NCI-H2029 treated with DMSO at 0.1 percent for 48 hours (cell line): Measurements from ENCODE around the gene ABCC4.
"Not testable (repeated sequence)": the region's sequence is repeated elsewhere in the genome, so short reads cannot be mapped to it uniquely, and the experiment has no call there.

ENCODE experiments used
- DNase-seq: peaks from one replicate; lab custom pipeline; 2025; lab: John Stamatoyannopoulos, UW

Gene ABCC4

DNA sequence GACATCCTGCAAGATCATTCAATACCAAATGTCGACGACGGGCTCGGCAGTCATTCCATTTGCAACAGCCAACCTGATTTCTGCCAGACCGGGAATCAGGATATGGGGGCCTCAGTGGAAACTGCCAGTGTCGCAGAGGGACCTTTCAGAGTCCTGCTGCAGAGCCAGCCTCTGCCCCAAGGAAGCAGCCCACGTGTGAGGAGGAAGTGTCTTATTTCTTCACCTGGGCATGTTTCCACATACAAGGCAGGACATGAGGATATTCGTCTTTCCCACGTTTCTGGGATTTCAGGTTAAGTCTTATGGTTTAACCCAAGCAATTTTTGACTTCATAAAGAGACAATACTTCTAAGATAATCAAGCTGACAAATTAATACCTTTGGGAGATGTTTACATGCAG, 69.9 kb downstream of the ABCC4 start:
- DNase-seq: no peak

DNA sequence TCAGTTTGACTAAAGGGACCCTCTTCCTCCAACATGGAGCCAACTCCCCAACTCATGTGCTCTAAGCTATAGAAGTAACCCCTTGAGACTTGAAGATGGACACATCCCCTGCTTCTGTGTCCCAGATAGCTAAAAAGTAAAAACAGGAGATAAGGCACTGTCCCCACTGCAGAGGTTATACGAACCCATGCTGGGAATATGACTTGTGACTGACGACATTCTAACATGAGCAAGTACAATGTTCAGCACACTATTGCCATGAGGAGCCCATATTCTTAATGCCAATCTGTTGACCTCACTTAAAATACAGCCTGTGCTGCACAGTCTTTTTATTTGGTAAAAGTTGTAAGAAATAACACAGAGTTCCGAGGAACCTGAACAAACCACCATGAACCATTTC, 71.4 kb downstream of the ABCC4 start:
- DNase-seq: no peak

- DNase-seq: no peak
Measured at GRCh38 chr13:95228130-95228529, 73.1 kb downstream of the ABCC4 start.

DNA sequence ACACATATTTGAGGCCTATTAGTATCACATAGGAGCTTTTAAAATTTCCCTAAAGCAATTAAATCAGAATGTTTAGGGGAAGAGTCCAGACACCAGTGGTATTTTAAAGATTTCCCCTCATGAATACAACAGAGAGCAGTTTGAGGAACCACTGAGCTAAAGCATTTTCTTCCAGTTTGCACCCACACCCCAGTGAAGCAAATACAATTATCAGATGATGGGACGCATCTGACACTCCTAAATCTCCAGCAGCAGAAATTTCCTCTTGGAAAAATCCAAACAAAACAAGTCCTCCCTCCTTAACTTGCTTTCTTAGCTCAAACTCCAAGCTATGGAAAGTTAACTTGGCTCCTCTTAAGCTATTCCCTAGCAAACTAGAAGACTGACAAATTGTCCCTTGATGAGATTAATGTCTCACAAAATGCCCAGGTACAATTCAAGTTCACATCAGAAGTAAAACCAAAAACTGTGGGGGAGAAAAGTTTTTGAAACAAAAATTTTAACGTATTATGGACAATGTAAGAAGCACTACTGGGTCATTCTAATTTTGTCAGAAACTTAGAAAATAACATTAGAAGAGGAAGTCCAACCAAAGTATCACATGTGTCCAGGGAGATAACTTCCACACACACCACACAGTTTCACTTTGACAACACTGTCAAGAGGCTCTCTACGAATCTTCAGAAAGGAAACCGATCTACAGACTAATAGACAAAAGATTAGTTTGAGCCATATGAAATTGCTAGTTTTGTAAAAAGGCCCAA, 74.1 kb downstream of the ABCC4 start:
- DNase-seq: no peak

- DNase-seq: no peak
Measured at GRCh38 chr13:95226476-95226875, 74.8 kb downstream of the ABCC4 start.

DNA sequence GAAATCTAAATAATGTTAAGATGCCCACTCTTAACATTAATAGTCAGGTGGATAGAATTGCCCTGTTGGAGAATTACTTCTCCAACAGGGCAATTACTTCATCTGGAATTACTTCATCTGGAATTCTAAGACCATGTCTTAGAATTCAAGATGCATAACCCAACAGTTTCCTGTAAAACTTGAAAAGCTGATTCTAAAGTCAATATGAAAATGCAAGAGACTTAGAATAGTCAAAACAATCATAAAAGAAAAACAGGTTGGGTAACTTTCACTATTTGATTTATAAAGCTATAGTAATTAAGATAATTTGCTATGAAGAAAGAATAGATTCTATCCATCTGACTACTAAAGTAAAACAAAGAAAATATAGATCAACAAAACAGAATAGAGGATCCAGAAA, 75.2 kb downstream of the ABCC4 start:
- no peak for DNase-seq

- no peak for DNase-seq
Measured at GRCh38 chr13:95224064-95224463, 77.2 kb downstream of the ABCC4 start.

DNA sequence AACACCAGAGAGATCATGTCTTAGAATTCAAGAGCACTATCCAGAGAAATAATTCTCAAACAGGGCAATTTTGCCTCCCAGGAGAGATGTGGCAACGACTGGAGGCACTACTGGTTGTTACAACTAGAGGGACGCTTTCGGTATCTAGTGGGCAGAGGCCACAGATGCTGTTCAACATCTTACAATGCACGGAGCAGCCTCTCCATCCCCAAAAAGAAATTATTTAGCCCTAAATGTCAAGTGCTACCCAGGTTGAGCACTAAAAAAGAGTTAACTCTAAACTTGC, 78.6 kb downstream of the ABCC4 start:
- no peak for DNase-seq

DNA sequence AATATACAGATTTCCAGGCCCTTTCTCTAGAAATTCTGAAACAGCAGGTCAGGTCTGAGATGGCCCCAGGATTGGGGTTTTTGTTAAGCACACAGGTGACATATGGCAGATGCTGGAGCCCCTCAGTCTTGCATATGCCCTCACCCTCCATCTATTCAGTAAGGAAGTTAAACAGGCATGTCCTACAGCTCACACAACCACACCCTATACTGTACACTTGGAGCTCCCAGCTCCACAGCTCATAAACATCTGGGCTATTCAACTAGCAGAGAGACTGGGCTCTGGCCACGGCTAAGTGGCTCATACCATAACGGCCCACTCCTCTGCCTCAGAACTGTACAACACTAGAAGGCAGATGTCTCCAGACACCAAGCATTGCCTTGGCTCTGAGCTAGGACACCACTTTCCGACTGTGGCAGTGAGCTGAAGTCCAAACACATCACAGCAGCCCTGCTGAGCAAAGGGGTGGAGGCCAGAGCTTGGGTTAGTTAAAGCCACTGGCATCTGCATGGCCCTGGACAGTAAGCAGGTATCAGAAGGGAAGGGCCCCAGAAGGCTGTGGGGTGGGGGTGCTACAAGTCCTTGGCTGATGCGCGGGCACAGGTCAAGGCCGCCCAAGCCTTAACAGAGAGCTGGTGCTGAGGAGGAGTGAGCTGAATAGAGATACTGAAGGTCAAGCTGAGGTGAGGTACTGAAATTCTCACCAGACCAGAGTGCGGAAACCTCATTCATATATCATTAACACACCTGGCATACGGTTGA, 79.1 kb downstream of the ABCC4 start:
- DNase-seq: no peak

DNA sequence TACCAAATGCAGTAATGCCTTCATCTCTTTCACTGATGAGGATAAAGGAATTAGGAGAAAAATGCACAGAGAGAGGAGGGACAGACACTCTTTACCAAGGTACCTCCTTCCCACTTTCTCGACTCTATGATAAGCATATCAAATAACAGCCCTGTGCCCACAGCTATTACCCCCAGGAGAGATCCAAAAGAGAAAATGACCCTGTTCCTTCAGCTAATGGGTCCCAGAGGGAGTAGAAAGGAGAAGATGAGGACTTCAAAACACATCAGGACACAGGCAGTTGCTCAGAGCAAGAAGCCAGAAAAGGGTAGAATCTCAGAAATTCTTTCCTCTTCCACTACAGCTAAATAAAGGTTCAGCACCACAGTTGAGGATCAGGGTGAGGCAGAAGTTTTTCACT, 80.6 kb downstream of the ABCC4 start:
- DNase-seq: no peak

DNA sequence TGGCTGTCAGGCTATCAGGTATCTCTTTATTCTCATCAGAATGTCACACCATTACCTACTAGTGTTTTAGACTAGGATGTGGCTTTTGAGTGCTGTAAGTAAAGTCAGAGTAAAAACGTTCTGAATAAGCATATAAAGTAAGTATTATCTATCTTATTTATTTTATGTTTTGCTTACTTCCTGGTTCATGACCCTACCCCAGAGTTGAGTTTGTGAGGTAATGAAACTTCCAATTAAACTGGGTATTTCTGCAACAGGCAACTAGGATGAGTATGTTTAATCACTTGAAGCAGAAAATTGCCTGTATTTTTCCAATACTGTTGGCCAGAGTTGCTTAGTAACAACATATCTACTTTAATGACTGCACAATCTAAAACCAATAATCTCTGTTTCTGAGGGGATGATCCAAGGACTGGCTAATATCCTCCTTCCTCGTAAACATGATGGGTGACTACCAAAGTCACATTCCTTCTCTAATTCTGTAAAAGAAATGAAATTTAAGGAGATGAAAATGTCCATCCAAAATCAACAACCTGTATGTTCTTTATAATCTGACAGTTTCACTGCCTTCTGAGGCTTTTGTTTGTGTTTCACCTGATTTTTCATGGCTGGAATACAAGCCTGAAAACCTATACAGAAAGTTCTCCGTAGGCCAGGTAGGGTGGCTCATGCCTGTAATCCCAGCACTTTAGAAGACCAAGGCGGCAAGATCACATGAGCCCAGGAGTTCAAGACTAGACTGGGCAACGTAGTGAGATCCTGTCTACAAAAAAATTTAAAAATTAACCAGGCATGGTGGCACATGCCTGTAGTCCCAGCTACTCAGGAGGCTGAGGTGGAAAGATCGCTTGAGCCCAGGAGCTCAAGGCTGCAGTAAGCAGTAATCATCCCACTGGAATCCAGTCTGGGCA, 83.1 kb downstream of the ABCC4 start:
- no peak for DNase-seq

DNA sequence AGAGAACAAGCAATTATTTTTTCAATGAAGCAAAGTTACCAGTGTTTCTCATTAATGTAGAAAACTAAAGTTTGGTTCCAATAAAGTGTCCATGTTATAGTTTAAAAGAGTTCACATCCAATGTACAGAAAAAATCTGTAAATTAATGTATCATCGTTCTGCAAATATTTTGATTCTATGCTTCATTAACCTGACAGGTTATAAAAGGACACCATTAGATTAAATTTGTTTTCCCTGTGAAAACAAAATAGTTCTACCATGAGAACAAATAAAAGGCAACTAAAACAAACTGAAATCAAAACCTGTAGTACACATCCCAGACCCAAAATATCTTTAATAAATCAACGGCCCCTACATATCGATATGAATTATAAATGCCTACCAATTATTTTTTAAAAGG, 85.1 kb downstream of the ABCC4 start:
- no peak for DNase-seq

GRCh38 chr13:95212983-95213850, 88.0 kb downstream of the ABCC4 start:
- DNase-seq: no peak

- DNase-seq: no peak
Measured at GRCh38 chr13:95209109-95209508, 92.1 kb downstream of the ABCC4 start.

- DNase-seq: no peak
Measured at GRCh38 chr13:95207769-95208366, 93.4 kb downstream of the ABCC4 start.

- DNase-seq: no peak
Measured at GRCh38 chr13:95206116-95206515, 95.1 kb downstream of the ABCC4 start.

- DNase-seq: no peak
Measured at GRCh38 chr13:95204231-95204765, 97.0 kb downstream of the ABCC4 start.

- DNase-seq: no peak
Measured at GRCh38 chr13:95201814-95202651, 99.2 kb downstream of the ABCC4 start.

- not testable (repeated sequence) for DNase-seq
Measured at GRCh38 chr13:95200386-95200957, 100.8 kb downstream of the ABCC4 start.

DNA sequence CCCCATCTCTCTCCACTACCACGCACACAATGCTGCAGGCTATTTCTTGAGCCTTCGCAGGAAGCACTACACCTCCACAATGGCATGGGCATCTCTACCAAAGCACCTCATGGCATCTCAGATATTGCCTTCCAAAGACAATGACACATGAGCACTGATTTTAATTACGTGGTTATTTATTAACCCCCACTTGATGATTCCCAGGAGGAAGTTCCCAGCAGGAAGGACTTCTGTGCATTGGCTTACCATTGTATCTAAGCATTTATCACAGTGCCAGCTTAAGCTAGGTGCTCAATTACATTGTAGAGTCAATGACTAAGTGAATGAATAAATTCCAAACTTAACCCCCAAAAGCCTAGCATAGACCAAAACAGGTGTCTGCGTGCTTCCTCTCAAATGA, 101.4 kb downstream of the ABCC4 start:
- DNase-seq: no peak
